ENCODE data around the gene FAM3D. TPM values are rescaled to one million over a fixed set of nuclear protein-coding genes. Genes with fewer than 3 reads are reported as not detected.

Gene FAM3D
- total and polyA plus RNA-seq, 10 of the 15 experiments (the other 5 are each of a cell fraction or from before 2014, with no cell fraction given): 0.04 to 0.07 TPM; not detected in 8

DNA sequence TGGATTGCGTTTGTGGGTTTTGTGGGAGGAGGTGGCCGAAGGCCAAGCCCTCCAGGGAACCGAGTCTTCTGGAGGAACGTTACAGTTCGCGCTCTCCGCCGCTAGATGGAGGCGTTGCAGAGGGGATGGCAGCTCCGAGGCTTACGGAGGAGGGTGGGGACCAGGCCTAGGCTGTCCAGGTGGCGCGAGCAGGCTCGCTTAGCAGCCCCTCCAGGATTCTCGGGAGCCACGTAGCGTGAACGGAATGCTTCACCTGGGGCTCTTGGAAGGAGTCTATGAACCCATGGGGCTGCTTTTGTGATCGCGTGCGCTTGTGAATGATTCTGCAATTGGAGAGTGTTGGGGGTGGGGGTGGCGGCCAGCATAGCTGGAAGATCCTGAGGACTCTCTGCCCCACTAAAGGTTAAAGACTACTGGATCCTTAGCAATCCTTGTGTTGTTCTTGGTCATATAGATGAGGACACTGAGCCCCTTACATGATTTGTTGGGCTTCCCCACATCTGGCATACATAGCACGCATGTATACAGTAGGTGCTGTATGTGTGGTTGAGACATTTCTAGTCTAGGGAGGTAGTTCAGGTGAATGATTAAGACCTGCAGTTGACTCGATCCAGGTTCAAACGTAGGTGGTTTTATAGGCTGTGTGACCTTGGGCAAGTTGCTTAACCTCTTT, 25.7 kb downstream of the FAM3D start:
- Histone ChIP-seq H3K4me3 (no peak overlapping the region), H3K4me1 (ENCODE audit: control insufficient read depth, insufficient read depth, low read length) (no peaks in the 10 kb centered on the region), H3K27me3 (replicated peaks in 1 of 2; ENCODE audit: control insufficient read depth in 2 of 2, insufficient read depth in 2 of 2, low read length in 1 of 2) (no peaks in the 10 kb centered on the region), H3K27ac (ENCODE audit: control insufficient read depth, insufficient read depth) (no peak overlapping the region), H2AFZ (ENCODE audit: control insufficient read depth, low read depth, low read length) (no peak overlapping the region), H3K36me3 (ENCODE audit: control insufficient read depth in 2 of 2, insufficient read depth in 2 of 2, low read length in 1 of 2) (no peaks in the 10 kb centered on the region), H3K4me2 (ENCODE audit: control insufficient read depth, insufficient read depth) (no peak overlapping the region), H3K9ac (ENCODE audit: control insufficient read depth, insufficient read depth, low read length) (no peak overlapping the region), H4K20me1 (ENCODE audit: control insufficient read depth, insufficient read depth) (no peaks in the 10 kb centered on the region), H3K9me3 (replicated peaks; ENCODE audit: control insufficient read depth, insufficient read depth, low read length) (no peaks in the 10 kb centered on the region), H3K79me2 (ENCODE audit: control insufficient read depth, insufficient read depth, low read length) (no peaks in the 10 kb centered on the region)
- in situ Hi-C loops (cut with MboI): loop anchor here (5.0 kb wide), 1 partner anchor 406 kb away; no protein-coding TSS in a partner anchor
- 23% methylated on average over 25 of the region's 25 CpGs for WGBS (ENCODE audit: insufficient coverage, insufficient replicate concordance, low lambda C conversion rate, missing lambda C conversion rate)
- DNase-seq (ENCODE audit: low read depth, low spot score) (no peak), FAIRE-seq (peak; percentile 89), ATAC-seq (peak; percentile 97)
- POLR2A ChIA-PET: no interaction called here
- SMC1A ChIA-PET (ENCODE audit: uncharacterized antibody, unreplicated experiment): interaction anchor here (0.7 to 2.6 kb wide), 4 partner anchors 11 to 414 kb away, joined by 3 to 21 read pairs (median 4); no protein-coding TSS in a partner anchor
- no TSS peak for BruUV-seq (replicated peaks)
- TF ChIP-seq, protein P1, sequence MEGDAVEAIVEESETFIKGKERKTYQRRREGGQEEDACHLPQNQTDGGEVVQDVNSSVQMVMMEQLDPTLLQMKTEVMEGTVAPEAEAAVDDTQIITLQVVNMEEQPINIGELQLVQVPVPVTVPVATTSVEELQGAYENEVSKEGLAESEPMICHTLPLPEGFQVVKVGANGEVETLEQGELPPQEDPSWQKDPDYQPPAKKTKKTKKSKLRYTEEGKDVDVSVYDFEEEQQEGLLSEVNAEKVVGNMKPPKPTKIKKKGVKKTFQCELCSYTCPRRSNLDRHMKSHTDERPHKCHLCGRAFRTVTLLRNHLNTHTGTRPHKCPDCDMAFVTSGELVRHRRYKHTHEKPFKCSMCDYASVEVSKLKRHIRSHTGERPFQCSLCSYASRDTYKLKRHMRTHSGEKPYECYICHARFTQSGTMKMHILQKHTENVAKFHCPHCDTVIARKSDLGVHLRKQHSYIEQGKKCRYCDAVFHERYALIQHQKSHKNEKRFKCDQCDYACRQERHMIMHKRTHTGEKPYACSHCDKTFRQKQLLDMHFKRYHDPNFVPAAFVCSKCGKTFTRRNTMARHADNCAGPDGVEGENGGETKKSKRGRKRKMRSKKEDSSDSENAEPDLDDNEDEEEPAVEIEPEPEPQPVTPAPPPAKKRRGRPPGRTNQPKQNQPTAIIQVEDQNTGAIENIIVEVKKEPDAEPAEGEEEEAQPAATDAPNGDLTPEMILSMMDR (IDR thresholded peaks at IDR 0.05 in 2 of 3, conservative IDR thresholded peaks at IDR 0.05 in 1 of 3; ENCODE audit: control insufficient read depth in 2 of 3, extremely low read depth in 1 of 3, insufficient read depth in 1 of 3, low read depth in 3 of 3, low read length in 3 of 3): peak; percentile 82 to 97 (median 94); a peak in 5 of 6 replicates
- TF ChIP-seq BRCA1 (IDR thresholded peaks at IDR 0.05; ENCODE audit: low read depth, low read length) (no peak), YY1 (IDR thresholded peaks at IDR 0.05; ENCODE audit: low read depth, low read length) (peak; percentile 48; the same call in 1 of the 2 replicates), POU2F2 (IDR thresholded peaks at IDR 0.05; ENCODE audit: borderline replicate concordance, low read depth, low read length) (peak; percentile 47; the same call in 1 of the 3 replicates), SMC3 (IDR thresholded peaks at IDR 0.05; ENCODE audit: borderline replicate concordance, low read length) (peak; percentile 84), RAD21 (IDR thresholded peaks at IDR 0.05; ENCODE audit: insufficient read depth, low read depth, low read length) (peak; percentile 94)
- RAD21 ChIA-PET (ENCODE audit: unreplicated experiment): interaction anchor here (0.5 to 2.8 kb wide), 7 partner anchors 11 to 1217 kb away, joined by 3 to 10 read pairs (median 4); no protein-coding TSS in a partner anchor
- intact Hi-C loops (cut with micrococcal nuclease; ENCODE audit: unreplicated experiment): loop anchor here (1.0 to 10.0 kb wide), 5 partner anchors 91 to 568 kb away; no protein-coding TSS in a partner anchor
- CTCF ChIA-PET: interaction anchor here (0.7 to 6.3 kb wide), 14 partner anchors 10 to 1217 kb away, joined by 3 to 31 read pairs (median 4); no protein-coding TSS in a partner anchor
